Left hindlimb (tissue), 1 donor: ENCODE results near the gene MALT1.

Experiments used
- DNase-seq: peaks from one replicate; pipeline ENCODE4 v3.0.0-alpha.2; 2018

MALT1 gene

DNA sequence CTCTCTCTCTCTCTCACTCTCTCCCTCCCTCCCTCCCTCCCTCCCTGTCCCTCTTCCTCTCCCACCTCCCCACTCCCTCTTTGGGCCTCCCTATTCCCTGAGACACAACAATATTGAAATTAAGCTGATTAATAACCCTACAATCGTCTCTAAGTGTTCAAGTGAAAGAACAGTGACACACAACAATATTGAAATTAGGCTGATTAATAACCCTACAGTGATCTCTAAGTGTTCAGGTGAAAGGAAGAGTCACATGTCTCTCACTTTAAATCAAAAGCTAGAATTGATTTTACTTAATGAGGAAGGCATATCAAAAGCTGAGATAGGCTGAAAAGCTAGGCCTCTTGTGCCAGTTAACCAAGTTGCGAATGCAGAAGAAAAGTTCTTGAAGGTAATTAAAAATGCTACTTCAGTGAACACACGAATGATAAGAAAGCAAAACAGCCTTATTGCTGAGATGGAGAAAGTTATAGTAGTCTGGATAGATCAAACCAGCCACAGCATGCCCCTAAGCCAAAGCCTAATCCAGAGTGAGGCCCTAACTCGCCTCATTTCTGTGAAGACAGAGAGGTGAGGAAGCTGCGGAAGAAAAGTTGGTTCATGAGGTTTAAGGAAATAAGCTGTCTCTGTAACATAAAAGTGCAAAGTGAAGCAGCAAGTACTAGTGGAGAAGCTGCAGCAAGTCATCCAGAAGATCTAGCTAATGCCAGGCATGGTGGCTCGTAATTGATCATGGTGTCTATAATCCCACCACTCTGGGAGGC is 21.3 kb downstream of the MALT1 start:
- DNase-seq: no peak

DNA sequence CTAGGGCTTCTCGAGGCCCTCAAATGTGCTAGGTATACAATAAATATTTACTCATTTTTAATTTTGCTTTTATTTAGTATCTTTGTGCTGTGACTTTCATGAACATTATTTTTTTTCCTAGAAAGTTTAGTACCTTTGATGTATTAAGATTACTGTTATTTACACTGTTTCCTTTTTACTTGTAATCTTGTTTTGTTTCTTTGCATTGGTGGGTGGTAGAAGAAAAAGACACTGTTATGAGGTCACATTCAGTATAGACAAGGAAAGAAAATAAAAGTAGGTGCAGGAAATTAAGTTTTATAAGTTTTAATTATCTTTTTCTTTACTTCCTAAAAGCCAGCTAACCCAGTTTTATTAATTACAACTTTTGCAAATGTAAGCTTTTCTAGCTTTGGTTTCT is 23.0 kb downstream of the MALT1 start:
- DNase-seq: no peak

- no peak for DNase-seq
Observed at GRCh38 chr18:58694720-58695468, 23.6 kb downstream of the MALT1 start.

GRCh38 chr18:58695772-58696171 is 24.5 kb downstream of the MALT1 start:
- DNase-seq: no peak

DNA sequence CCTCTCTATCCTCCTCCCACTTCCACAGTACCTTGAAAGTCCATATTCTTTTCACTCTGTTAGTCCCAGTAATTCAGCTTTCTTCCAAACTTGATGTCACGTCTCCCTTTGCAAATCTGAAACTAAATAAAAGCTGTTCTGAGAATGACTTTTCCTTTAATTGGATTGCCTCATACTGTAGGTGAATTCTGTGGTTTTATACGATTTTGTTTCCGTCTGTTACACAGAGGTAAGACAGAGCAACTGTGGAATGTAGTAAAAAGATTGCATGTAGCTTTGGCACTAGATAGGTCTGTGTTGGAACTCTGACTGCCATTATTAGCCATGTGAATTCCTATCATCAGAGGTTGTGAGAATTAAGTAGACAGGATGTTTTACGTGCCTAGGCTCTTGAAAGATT is 25.9 kb downstream of the MALT1 start:
- no peak for DNase-seq

DNA sequence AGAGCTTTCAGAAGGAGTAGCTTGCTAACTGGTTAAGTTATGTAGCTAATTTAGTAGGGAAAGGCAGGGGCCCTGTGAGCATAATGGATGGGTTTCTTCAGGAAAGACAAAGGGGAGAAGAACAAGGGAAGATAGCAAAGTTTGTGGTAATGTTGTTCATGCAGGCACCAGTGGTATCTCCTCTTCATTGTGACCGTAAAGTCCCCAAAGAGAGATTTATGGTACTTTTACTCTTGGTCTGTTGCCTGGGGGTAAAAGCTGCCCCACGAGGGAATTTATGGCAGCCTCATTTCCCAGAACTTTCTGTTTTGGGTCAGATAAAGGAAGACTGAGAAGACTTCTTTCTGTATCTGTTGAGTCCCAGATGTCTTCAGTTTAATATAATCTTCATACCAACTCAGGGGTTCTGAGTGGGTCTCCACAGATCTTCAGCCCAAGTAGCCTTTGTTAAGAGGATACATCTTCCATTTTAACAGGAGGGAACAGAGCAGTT is 27.5 kb downstream of the MALT1 start:
- no peak for DNase-seq

GRCh38 chr18:58699551-58699950 is 28.3 kb downstream of the MALT1 start:
- no peak for DNase-seq

DNA sequence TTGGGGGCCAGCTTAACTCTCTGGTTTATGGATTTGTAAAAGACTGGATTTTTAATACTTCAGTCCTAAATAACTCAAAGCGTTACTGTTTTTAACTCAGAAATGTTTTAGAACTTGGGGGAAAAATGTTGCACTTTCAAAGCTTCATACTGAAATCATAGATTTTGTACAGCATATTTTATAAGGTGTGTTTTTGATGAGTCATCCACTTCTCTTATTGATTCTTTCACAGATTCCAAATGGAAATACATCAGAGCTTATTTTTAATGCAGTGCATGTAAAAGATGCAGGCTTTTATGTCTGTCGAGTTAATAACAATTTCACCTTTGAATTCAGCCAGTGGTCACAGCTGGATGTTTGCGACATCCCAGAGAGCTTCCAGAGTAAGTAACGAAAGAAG is 28.9 kb downstream of the MALT1 start:
- no peak for DNase-seq

GRCh38 chr18:58712930-58713329 is 41.7 kb downstream of the MALT1 start:
- DNase-seq: no peak

- DNase-seq: no peak
Observed at GRCh38 chr18:58714259-58714658, 43.0 kb downstream of the MALT1 start.

DNA sequence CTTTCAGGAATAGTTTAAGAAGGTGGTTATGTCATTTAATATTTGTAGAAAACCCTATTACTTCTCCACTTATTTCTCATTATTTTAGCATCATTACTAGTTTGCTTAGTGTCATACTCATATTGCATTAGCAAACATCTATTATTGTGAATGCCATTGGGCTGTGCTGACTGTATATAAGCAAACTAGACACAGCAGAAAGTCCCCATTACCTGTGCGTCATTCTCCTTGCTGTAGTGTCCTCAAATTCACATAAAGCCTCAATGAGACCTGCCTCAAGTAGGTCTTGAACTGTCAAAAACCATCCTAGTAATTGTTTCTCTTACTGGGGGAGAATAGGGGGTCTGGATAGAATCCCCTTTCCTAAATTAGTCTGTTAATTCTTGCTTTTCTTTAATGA is 43.6 kb downstream of the MALT1 start:
- no peak for DNase-seq

DNA sequence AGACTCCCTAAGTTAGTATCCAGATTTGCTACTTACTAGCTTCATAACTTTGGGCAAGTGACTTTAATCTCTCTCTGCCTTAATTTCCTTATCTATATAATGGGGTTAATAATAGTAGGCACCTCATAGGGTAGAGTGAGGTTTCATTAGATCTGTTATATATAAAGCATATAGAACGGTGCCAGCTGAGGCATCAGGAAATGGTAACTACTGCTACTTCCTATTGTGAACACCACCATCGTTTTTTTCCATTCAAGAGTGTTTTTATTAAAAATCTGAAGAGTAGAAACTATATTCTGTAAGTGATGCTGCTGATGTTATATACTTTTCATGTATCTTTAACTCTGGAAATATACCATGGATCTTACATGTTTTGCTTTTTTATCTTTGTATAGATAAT is 44.3 kb downstream of the MALT1 start:
- DNase-seq: no peak

GRCh38 chr18:58716060-58716756 is 44.9 kb downstream of the MALT1 start:
- no peak for DNase-seq

DNA sequence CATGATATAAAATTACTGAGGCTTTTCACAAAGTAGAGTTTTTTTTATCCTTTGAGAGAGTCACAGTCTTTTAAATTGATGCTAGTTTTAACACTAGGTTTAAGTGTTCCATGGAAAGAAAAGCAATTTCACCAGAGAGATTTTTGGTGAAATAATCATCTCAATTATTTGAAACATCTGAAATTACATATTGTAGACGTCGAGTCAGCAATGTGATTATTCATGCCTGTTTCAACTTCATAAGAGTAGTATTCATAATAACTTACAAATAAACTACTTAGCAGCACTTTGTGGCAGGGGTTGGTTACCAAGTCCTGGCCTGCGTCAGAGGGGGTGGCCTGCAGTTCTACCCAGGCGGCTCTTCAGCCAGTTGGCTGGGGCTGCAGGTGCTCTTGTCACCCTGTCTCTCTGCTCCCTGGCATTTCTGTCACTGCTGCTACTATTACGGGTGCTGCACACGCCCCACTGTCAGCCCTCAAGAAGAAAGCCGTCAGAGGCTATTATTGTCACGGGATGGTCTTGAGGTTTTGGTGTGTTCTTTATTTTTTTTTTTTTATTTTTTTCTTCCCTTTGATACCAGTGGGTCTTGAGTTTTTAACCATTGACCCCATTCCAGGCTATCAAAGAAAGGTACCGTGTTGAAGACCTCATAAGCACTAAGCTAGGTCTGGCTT is 50.4 kb downstream of the MALT1 start:
- no peak for DNase-seq

DNA sequence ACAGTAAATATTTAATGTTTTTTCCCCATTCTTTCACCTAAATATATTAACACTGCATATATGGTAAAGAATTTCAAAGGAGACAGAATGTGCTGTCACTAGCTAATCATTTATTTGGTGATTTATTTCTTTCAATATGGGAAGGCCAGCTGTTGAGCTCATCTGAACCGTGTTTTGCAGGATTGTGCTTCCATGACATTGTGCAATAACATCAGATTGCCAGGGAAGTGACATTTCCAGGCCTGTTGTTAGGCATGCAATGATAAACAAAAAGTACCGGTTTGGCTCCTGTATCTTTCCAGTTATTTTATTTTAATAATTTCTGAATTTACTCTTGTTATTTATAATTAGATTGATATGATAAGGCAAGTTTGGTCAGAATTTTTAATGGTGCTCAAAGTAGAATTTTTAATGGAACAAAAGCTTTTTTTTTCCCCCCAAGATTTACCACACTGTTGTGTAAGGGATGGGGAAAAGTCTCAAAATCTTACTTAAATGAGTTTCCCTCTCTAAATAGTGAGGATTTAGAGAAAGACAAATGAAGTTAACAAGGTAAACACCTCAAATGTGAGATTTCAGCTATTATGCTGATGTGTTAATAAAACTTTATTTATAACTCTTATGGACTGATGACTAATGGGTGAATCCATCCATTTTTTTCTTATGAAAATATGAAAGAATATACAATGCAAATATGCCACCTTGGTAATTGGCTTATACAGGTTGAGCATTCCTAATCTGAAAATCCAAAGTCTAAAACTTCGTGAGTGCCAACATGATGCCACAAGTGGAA is 52.7 kb downstream of the MALT1 start:
- DNase-seq: no peak

GRCh38 chr18:58726671-58727070 is 55.4 kb downstream of the MALT1 start:
- DNase-seq: peak; percentile 25

GRCh38 chr18:58727776-58728500 is 56.7 kb downstream of the MALT1 start:
- no peak for DNase-seq

GRCh38 chr18:58728719-58729118 is 57.5 kb downstream of the MALT1 start:
- no peak for DNase-seq

GRCh38 chr18:58730618-58731017 is 59.4 kb downstream of the MALT1 start:
- DNase-seq: no peak

DNA sequence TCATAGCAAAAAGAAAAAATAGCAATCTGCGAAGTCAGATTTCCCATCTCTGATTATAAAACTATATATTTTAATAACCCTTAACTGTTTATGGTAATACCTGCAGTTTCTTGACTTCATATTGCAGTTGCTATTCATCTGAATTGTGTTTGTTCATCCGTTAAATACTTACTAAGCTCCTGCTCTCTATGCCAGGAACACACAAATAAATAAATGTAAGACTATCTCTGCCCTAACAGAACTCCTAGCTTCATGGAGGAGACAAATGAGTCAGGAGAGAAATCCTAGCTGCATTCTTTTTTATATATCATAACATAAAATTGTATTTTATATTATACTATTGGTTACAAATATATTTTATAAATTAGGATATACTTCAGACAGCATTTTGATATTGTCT is 61.2 kb downstream of the MALT1 start:
- DNase-seq: no peak

DNA sequence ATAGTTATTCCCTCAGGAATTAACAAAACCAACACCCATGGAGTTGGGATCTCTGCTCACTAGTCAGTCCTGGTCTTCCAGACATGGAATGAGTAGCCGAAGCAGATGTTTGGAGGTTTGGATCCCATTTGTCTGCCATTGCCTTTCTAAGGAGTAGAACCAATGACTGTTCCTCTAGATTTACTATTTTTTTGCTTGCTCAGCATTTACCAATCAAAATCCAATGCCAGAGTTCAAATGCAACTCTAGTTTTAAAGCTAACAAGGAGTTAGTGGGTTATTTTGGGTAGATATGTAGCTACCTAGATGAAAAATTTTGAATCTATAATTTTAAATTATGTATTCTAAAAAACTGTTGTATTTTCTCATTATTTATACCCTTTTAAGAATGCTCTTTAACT is 62.6 kb downstream of the MALT1 start:
- DNase-seq: no peak

- DNase-seq: no peak
Observed at GRCh38 chr18:58738322-58738721, 67.1 kb downstream of the MALT1 start.
